Measurements from ENCODE around the gene CD248. TPM values are rescaled to one million over a fixed set of nuclear protein-coding genes. Genes with fewer than 3 reads are reported as not detected.

CD248 gene
- total RNA-seq, 1 experiment from 2014 or later: 0.15 TPM

DNA sequence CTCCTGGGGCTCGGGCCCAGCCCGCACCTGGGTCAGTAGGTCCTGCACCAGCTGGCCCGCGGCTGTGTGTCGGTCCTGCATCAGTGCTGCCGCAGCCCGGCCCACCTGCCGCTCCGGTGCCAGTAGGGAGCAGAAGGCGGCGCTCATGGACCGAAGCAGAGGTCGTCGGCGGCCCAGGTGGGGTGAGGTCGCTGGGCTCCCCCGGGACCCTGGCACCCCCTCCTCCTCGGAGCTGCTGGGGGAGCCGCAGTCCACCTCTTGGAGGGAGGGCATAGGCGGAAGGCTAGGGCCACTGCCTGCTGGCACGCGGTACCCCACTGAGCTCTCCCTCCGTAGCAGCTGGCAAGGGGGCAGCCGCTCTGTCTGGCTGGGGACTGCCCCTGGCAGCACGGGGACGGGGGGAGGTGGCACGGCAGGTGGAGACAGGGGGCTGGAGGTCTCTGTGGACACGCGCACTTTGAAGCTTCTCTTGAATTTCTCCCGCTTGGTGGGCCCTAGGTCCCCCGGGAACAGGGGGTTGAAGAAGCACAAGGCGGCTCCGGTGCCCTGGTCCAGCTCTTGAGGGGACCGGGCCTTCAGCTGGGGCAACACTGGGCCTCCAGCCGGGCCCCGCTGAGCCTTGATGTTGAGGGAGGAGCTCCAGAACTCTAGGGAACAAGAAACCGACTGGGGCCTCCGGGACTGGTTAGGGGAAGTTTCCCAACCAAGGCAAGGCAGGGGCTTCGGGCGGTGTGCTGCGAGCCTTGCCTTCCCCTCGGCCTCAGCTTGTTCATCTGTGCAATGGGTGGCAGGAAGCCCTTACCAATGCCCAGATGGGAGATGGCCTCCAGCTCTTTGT is 18.0 kb upstream of the CD248 start:
- ChIA-PET POLR2A (interaction anchor here (0.6 to 1.3 kb wide), 3 partner anchors 10 to 282 kb away, joined by 3 to 5 read pairs (median 3); partner anchors contain the start of genes BRMS1 and RBM14), CTCF (interaction anchor here (0.6 to 2.1 kb wide), 4 partner anchors 8 to 137 kb away, joined by 3 to 17 read pairs (median 7); no protein-coding TSS in a partner anchor)
- Histone ChIP-seq H3K36me3 (ENCODE audit: control insufficient read depth, insufficient read depth, low read length) (no peaks in the 10 kb centered on the region), H3K27me3 (ENCODE audit: control insufficient read depth, insufficient read depth, low read length) (no peaks in the 10 kb centered on the region), H3K4me1 (ENCODE audit: control insufficient read depth, insufficient read depth, low read length) (peaks cover 41% of the 10 kb centered on the region), H3K27ac (ENCODE audit: low read length) (peak overlapping the region; percentile 89), H3K4me3 (ENCODE audit: low read depth in 2 of 2, low read length in 2 of 2) (peak overlapping the region; percentile 66 to 87), H3K9me3 (ENCODE audit: control insufficient read depth, insufficient read depth, low read depth, low read length) (no peaks in the 10 kb centered on the region)
- BruUV-seq (replicated peaks): no TSS peak
- in situ Hi-C loops (cut with HindIII; ENCODE audit: low pct_unique_long_range_greater_than_20kb, low sequenced_read_pairs) (no loop called here), intact Hi-C loops (cut with micrococcal nuclease; ENCODE audit: unreplicated experiment) (no loop called here)
- DNase-seq (ENCODE audit: low read depth, low spot score): no peak
- TF ChIP-seq SIN3A (IDR thresholded peaks at IDR 0.05; ENCODE audit: borderline replicate concordance, insufficient read depth, low read depth, low read length) (no peak), POLR2AphosphoS5 (IDR thresholded peaks at IDR 0.05; ENCODE audit: low read depth, low read length) (no peak), TCF7L2 (IDR thresholded peaks at IDR 0.05; ENCODE audit: low read depth, low read length) (no peak)
- TF ChIP-seq, protein P1, sequence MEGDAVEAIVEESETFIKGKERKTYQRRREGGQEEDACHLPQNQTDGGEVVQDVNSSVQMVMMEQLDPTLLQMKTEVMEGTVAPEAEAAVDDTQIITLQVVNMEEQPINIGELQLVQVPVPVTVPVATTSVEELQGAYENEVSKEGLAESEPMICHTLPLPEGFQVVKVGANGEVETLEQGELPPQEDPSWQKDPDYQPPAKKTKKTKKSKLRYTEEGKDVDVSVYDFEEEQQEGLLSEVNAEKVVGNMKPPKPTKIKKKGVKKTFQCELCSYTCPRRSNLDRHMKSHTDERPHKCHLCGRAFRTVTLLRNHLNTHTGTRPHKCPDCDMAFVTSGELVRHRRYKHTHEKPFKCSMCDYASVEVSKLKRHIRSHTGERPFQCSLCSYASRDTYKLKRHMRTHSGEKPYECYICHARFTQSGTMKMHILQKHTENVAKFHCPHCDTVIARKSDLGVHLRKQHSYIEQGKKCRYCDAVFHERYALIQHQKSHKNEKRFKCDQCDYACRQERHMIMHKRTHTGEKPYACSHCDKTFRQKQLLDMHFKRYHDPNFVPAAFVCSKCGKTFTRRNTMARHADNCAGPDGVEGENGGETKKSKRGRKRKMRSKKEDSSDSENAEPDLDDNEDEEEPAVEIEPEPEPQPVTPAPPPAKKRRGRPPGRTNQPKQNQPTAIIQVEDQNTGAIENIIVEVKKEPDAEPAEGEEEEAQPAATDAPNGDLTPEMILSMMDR (IDR thresholded peaks at IDR 0.05): no peak
- TF ChIP-seq, protein P2, sequence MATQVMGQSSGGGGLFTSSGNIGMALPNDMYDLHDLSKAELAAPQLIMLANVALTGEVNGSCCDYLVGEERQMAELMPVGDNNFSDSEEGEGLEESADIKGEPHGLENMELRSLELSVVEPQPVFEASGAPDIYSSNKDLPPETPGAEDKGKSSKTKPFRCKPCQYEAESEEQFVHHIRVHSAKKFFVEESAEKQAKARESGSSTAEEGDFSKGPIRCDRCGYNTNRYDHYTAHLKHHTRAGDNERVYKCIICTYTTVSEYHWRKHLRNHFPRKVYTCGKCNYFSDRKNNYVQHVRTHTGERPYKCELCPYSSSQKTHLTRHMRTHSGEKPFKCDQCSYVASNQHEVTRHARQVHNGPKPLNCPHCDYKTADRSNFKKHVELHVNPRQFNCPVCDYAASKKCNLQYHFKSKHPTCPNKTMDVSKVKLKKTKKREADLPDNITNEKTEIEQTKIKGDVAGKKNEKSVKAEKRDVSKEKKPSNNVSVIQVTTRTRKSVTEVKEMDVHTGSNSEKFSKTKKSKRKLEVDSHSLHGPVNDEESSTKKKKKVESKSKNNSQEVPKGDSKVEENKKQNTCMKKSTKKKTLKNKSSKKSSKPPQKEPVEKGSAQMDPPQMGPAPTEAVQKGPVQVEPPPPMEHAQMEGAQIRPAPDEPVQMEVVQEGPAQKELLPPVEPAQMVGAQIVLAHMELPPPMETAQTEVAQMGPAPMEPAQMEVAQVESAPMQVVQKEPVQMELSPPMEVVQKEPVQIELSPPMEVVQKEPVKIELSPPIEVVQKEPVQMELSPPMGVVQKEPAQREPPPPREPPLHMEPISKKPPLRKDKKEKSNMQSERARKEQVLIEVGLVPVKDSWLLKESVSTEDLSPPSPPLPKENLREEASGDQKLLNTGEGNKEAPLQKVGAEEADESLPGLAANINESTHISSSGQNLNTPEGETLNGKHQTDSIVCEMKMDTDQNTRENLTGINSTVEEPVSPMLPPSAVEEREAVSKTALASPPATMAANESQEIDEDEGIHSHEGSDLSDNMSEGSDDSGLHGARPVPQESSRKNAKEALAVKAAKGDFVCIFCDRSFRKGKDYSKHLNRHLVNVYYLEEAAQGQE (IDR thresholded peaks at IDR 0.05; ENCODE audit: insufficient read depth in 1 of 2, low read depth in 2 of 2, low read length in 1 of 2): no peak
- ATAC-seq: no peak

DNA sequence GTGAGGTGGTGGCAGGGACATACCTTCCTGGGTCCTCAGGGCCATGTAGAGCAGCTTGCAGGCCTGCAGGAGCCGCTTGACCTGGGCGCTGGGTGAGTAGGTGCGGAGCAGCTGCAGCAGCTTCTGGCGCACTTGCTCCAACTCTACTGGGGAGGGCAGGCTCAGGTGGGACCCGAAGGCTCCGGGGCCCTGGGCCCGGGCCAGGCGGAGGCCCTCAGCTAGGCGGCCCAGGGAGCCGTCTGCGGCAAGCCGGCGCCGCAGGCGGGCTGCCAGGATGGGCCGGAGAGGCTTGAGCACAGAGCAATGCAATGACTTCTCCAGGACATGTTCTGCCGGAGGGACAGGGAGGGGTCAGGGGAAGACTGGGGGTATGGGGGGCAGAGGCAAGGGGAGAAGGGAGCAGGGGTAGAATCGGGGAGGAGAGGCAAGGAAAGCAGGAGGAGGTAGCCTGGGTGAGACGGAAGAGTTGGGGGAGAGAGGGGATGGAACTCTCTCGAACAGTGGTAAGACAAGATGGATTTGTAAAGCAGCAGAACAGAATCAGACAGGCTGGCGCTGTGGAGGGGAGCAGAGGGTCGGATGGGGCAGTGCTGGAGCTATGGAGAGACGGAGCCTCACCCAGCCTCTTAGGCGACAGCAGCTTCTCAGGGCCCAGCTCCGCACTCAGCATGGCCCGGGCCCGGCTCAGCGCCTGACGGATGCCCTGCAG is 17.2 kb upstream of the CD248 start:
- H3K4me1 ChIP-seq (ENCODE audit: control insufficient read depth, insufficient read depth, low read length): peaks cover 39% of the 10 kb centered on the region
- TF ChIP-seq POLR2AphosphoS5 (IDR thresholded peaks at IDR 0.05; ENCODE audit: low read depth, low read length): no peak
- no peak for TF ChIP-seq TCF7L2 (IDR thresholded peaks at IDR 0.05; ENCODE audit: low read depth, low read length)
- no peak for TF ChIP-seq SIN3A (IDR thresholded peaks at IDR 0.05; ENCODE audit: borderline replicate concordance, insufficient read depth, low read depth, low read length)
- TF ChIP-seq, protein P1 (IDR thresholded peaks at IDR 0.05): no peak
- TF ChIP-seq, protein P2 (IDR thresholded peaks at IDR 0.05; ENCODE audit: insufficient read depth in 1 of 2, low read depth in 2 of 2, low read length in 1 of 2): no peak
- no peak overlapping the region for H3K4me3 ChIP-seq (ENCODE audit: low read depth in 2 of 2, low read length in 2 of 2)
- H3K27me3 ChIP-seq (ENCODE audit: control insufficient read depth, insufficient read depth, low read length): no peaks in the 10 kb centered on the region
- H3K36me3 ChIP-seq (ENCODE audit: control insufficient read depth, insufficient read depth, low read length): no peaks in the 10 kb centered on the region
- no peak overlapping the region for H3K27ac ChIP-seq (ENCODE audit: low read length)
- intact Hi-C loops (cut with micrococcal nuclease; ENCODE audit: unreplicated experiment) (no loop called here), in situ Hi-C loops (cut with HindIII; ENCODE audit: low pct_unique_long_range_greater_than_20kb, low sequenced_read_pairs) (no loop called here)
- ChIA-PET POLR2A (interaction anchor here (0.7 kb wide), 1 partner anchor 282 kb away, joined by 3 read pairs; the partner anchor contains the start of gene RBM14), CTCF (interaction anchor here (0.6 to 0.9 kb wide), 2 partner anchors 7 to 26 kb away, joined by 4 read pairs; no protein-coding TSS in a partner anchor)
- no TSS peak for BruUV-seq (replicated peaks)
- DNase-seq (ENCODE audit: low read depth, low spot score) (no peak), ATAC-seq (no peak)
- no peaks in the 10 kb centered on the region for H3K9me3 ChIP-seq (ENCODE audit: control insufficient read depth, insufficient read depth, low read depth, low read length)

Data from Panc1 (cell line).